ENCODE measurements around the gene SPINK6.

DNA sequence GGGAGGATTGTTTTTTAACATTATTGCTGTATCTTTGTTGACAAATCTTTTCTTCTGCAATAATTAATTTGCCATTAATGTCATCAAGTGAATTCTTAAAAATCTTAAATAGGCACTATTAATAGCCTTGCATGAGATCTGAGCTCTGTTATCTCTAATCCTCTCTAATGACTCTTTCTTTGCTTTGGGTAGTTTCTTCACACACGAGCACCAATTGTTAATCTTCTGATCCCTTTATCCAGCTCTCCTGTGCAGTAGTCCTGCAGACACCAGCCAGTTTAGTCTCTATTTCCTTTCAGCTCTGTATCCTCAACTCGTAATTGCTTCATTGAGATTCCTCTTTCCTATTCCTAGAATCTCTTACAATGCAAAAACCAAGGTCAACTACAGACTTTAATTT is 26.4 kb upstream of the SPINK6 start:
- TF ChIP-seq, protein P1, sequence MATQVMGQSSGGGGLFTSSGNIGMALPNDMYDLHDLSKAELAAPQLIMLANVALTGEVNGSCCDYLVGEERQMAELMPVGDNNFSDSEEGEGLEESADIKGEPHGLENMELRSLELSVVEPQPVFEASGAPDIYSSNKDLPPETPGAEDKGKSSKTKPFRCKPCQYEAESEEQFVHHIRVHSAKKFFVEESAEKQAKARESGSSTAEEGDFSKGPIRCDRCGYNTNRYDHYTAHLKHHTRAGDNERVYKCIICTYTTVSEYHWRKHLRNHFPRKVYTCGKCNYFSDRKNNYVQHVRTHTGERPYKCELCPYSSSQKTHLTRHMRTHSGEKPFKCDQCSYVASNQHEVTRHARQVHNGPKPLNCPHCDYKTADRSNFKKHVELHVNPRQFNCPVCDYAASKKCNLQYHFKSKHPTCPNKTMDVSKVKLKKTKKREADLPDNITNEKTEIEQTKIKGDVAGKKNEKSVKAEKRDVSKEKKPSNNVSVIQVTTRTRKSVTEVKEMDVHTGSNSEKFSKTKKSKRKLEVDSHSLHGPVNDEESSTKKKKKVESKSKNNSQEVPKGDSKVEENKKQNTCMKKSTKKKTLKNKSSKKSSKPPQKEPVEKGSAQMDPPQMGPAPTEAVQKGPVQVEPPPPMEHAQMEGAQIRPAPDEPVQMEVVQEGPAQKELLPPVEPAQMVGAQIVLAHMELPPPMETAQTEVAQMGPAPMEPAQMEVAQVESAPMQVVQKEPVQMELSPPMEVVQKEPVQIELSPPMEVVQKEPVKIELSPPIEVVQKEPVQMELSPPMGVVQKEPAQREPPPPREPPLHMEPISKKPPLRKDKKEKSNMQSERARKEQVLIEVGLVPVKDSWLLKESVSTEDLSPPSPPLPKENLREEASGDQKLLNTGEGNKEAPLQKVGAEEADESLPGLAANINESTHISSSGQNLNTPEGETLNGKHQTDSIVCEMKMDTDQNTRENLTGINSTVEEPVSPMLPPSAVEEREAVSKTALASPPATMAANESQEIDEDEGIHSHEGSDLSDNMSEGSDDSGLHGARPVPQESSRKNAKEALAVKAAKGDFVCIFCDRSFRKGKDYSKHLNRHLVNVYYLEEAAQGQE (IDR thresholded peaks at IDR 0.05; ENCODE audit: insufficient read depth in 1 of 2, low read depth in 2 of 2, low read length in 2 of 2): no peak
- TF ChIP-seq POLR2AphosphoS5 (IDR thresholded peaks at IDR 0.05; ENCODE audit: low read depth, low read length) (no peak), SIN3A (IDR thresholded peaks at IDR 0.05; ENCODE audit: borderline replicate concordance, insufficient read depth, low read length) (no peak), TAF1 (IDR thresholded peaks at IDR 0.05; ENCODE audit: borderline replicate concordance, insufficient read depth, low read length) (no peak), FOXP2 (optimal IDR thresholded peaks at IDR 0.05; ENCODE audit: borderline replicate concordance, extremely low read depth, extremely low read length, insufficient read depth) (no peak)

Data from PFSK-1 (cell line).